NB4 (cell line): ENCODE data around the gene KRT12.

Experiments
- CTCF ChIP-seq: IDR thresholded peaks from one replicate; pipeline ENCODE4 v1.5.1; 2012; ENCODE audit warnings: low read depth, low read length
- POLR2A ChIP-seq: IDR thresholded peaks from 2 replicates; pipeline ENCODE4 v1.6.1; 2011; ENCODE audit warnings: mild to moderate bottlenecking; ENCODE audit not compliant: insufficient read length; ENCODE audit errors: extremely low read depth

GRCh38 chr17:40915199-40915661, 48.2 kb upstream of the KRT12 start:
- TF ChIP-seq POLR2A (no peak), CTCF (no peak)
